SK-N-SH (cell line): ENCODE measurements around the gene WRAP73. TPM values are rescaled to one million over a fixed set of nuclear protein-coding genes. Genes with fewer than 3 reads are reported as not detected.

ENCODE experiments used
- CTCF ChIA-PET: fragments of 300-600, 350-600 bp; formaldehyde crosslinking; extraction: SDS; loops from one replicate; lab custom pipeline; 2021; lab: Yijun Ruan, JAX
- POLR2A ChIA-PET: fragments of 350-600 bp; sonication (Branson Sonifier 250); formaldehyde crosslinking; extraction: SDS; loops from one replicate; lab custom pipeline; 2020; ENCODE audit warnings: antibody characterized with exemption, inconsistent platforms; lab: Yijun Ruan, JAX
- DNase-seq: peaks from one replicate; pipeline ENCODE4 v3.0.0; 2012
- H2AFZ ChIP-seq: fragments of 200-600 bp; sonication (generic); 2 replicates; pipeline ENCODE4 v1.8.1; 2016; ENCODE audit warnings: antibody characterized with exemption, mild to moderate bottlenecking, low read depth
- H3F3A ChIP-seq: fragments of 200-600 bp; sonication (generic); replicated peaks from 2 replicates; pipeline ENCODE3; 2016; ENCODE audit warnings: antibody characterized with exemption, mild to moderate bottlenecking; ENCODE audit not compliant: insufficient read depth
- H3K27ac ChIP-seq, 2 experiments: fragments of 200-500 bp in 1 of 2; fragments of 200-600 bp in 1 of 2; sonication (Bioruptor generic) in 1 of 2; sonication (generic), shearing (Covaris generic) in 1 of 2; 2 replicates each; pipeline versions ENCODE4 v1.5.1 to v1.6.1; 2014 to 2016; ENCODE audit warnings: low read depth in 2 of 2, inconsistent platforms in 1 of 2, low read length in 1 of 2, mild to moderate bottlenecking in 1 of 2, mixed read lengths in 1 of 2
- H3K27me3 ChIP-seq: fragments of 200-600 bp; sonication (generic), shearing (Covaris generic); 2 replicates; pipeline ENCODE4 v1.6.1; 2016; ENCODE audit warnings: mixed run types; ENCODE audit not compliant: insufficient read depth
- H3K36me3 ChIP-seq, 2 experiments: fragments of 200-500 bp in 1 of 2; fragments of 200-600 bp in 1 of 2; sonication (Bioruptor generic) in 1 of 2; sonication (generic) in 1 of 2; replicated peaks in 1 of 2; 2 replicates each; pipeline versions ENCODE3 to v1.5.1; 2014 to 2016; ENCODE audit warnings: low read length in 1 of 2, mild to moderate bottlenecking in 1 of 2; ENCODE audit not compliant: insufficient read depth in 2 of 2, control insufficient read depth in 1 of 2
- H3K4me1 ChIP-seq, 2 experiments: fragments of 200-500 bp in 1 of 2; fragments of 200-600 bp in 1 of 2; sonication (Bioruptor generic) in 1 of 2; sonication (generic), shearing (Covaris generic) in 1 of 2; 2 replicates each; pipeline versions ENCODE4 v1.5.1 to v1.6.1; 2014 to 2016; ENCODE audit warnings: low read depth in 1 of 2, low read length in 1 of 2, mixed run types in 1 of 2; ENCODE audit not compliant: insufficient read depth in 2 of 2, control insufficient read depth in 1 of 2
- H3K4me2 ChIP-seq: fragments of 200-600 bp; sonication (generic), shearing (Covaris generic); 2 replicates; pipeline ENCODE4 v1.6.1; 2017; ENCODE audit warnings: mixed run types
- H3K4me3 ChIP-seq, 2 experiments: fragments of 200-500 bp in 1 of 2; fragments of 200-600 bp in 1 of 2; sonication (Bioruptor generic) in 1 of 2; sonication (generic), shearing (Covaris generic) in 1 of 2; 2 replicates each; pipeline versions ENCODE4 v1.5.1 to v1.8.1; 2014 to 2016; ENCODE audit warnings: low read depth in 2 of 2, inconsistent platforms in 1 of 2, low read length in 1 of 2, mild to moderate bottlenecking in 1 of 2, mixed read lengths in 1 of 2, moderate library complexity in 1 of 2
- H3K79me2 ChIP-seq: fragments of 200-600 bp; sonication (generic); 2 replicates; pipeline ENCODE4 v1.8.1; 2017; ENCODE audit warnings: mild to moderate bottlenecking; ENCODE audit not compliant: insufficient read depth
- H3K9ac ChIP-seq: fragments of 200-600 bp; sonication (generic); 2 replicates; pipeline ENCODE4 v1.6.1; 2017; ENCODE audit warnings: mixed run types
- H3K9me2 ChIP-seq: fragments of 200-600 bp; sonication (generic); 2 replicates; pipeline ENCODE4 v1.6.1; 2017; ENCODE audit warnings: mixed run types
- H3K9me3 ChIP-seq: fragments of 200-600 bp; sonication (generic); 2 replicates; pipeline ENCODE4 v1.6.1; 2017; ENCODE audit warnings: mixed run types, mild to moderate bottlenecking, moderate library complexity
- H4K20me1 ChIP-seq: fragments of 200-600 bp; sonication (generic); 2 replicates; pipeline ENCODE4 v1.6.1; 2017; ENCODE audit warnings: mild to moderate bottlenecking, mixed run types; ENCODE audit not compliant: insufficient read depth
- EP300 ChIP-seq, 2 experiments: IDR thresholded peaks; 2 replicates each; pipeline versions ENCODE4 v1.4.0 to v1.6.1; 2012; ENCODE audit warnings: borderline replicate concordance in 1 of 2, low read depth in 1 of 2, low read length in 1 of 2
- EZH2phosphoT487 ChIP-seq: fragments of 200-600 bp; sonication (generic); IDR thresholded peaks from 2 replicates; pipeline ENCODE4 v1.6.1; 2017; ENCODE audit warnings: low read depth, mixed run types, mild to moderate bottlenecking, antibody characterized with exemption, moderate library complexity, borderline replicate concordance
- FOSL2 ChIP-seq: IDR thresholded peaks from 2 replicates; pipeline ENCODE4 v1.4.0; 2012; ENCODE audit warnings: low read depth, mild to moderate bottlenecking, moderate library complexity, borderline replicate concordance
- FOXJ3 ChIP-seq: sonication (generic); formaldehyde crosslinking; IDR thresholded peaks from 2 replicates; pipeline ENCODE4 v1.5.1; 2020; ENCODE audit warnings: mild to moderate bottlenecking, missing genetic modification reagents
- FOXM1 ChIP-seq: IDR thresholded peaks from 2 replicates; pipeline ENCODE4 v1.4.0; 2012; ENCODE audit warnings: low read depth, mild to moderate bottlenecking
- GATA2 ChIP-seq: sonication (generic); formaldehyde crosslinking; IDR thresholded peaks from 2 replicates; pipeline ENCODE4 v1.5.0; 2020; ENCODE audit warnings: mild to moderate bottlenecking, missing genetic modification reagents
- IRF3 ChIP-seq: fragments of 150-350 bp; IDR thresholded peaks from 2 replicates; pipeline ENCODE4 v1.6.1; 2016; ENCODE audit warnings: mild to moderate bottlenecking, low read depth, low read length
- JUND ChIP-seq: IDR thresholded peaks from 2 replicates; pipeline ENCODE4 v1.4.0; 2012
- MEF2A ChIP-seq: IDR thresholded peaks from 2 replicates; pipeline ENCODE4 v1.4.0; 2012; ENCODE audit warnings: low read depth, borderline replicate concordance
- MXI1 ChIP-seq: IDR thresholded peaks from 2 replicates; pipeline ENCODE4 v1.6.1; 2012; ENCODE audit warnings: mild to moderate bottlenecking, low read depth, low read length, improper control_type of control experiment
- NFIC ChIP-seq: IDR thresholded peaks from 2 replicates; pipeline ENCODE4 v1.4.0; 2012; ENCODE audit warnings: borderline replicate concordance
- POLR2AphosphoS5 ChIP-seq: IDR thresholded peaks from 2 replicates; pipeline ENCODE4 v1.6.1; 2012; ENCODE audit warnings: low read depth, low read length
- RFX5 ChIP-seq: IDR thresholded peaks from 2 replicates; pipeline ENCODE4 v1.6.1; 2012; ENCODE audit warnings: mild to moderate bottlenecking, improper control_type of control experiment, low read length
- RXRA ChIP-seq: IDR thresholded peaks from 2 replicates; pipeline ENCODE4 v1.4.0; 2012; ENCODE audit warnings: low read depth, mild to moderate bottlenecking, borderline replicate concordance
- TEAD4 ChIP-seq: IDR thresholded peaks from 2 replicates; pipeline ENCODE4 v1.4.0; 2012; ENCODE audit warnings: mild to moderate bottlenecking, borderline replicate concordance; ENCODE audit not compliant: insufficient read depth
- WGBS: methylation state at CpG from one replicate; pipeline ENCODE4 v1.1.6; 2017; ENCODE audit warnings: low lambda C conversion rate; 5-methylcytosine and 5-hydroxymethylcytosine counted together
- polyA plus RNA-seq, 3 experiments: library from polyadenylated mRNA; depleted of rRNA; stranded (reverse); fragments of >200 nt; gene quantifications; 2 replicates each; pipeline ENCODE4 v1.2.3, GENCODE V29; 2012
- TF ChIP-seq, protein P1 (sequence below): IDR thresholded peaks from 2 replicates; pipeline ENCODE4; 2012
- TF ChIP-seq, protein P2 (sequence below): fragments of 150-350 bp; IDR thresholded peaks from 2 replicates; pipeline ENCODE4 v1.6.1; 2017; ENCODE audit warnings: antibody characterized with exemption, low read length, low read depth, borderline replicate concordance

Gene WRAP73
- polyA plus RNA-seq, 1 of the 3 experiments (the other 2 are of a cell fraction) = 61.9 TPM

DNA sequence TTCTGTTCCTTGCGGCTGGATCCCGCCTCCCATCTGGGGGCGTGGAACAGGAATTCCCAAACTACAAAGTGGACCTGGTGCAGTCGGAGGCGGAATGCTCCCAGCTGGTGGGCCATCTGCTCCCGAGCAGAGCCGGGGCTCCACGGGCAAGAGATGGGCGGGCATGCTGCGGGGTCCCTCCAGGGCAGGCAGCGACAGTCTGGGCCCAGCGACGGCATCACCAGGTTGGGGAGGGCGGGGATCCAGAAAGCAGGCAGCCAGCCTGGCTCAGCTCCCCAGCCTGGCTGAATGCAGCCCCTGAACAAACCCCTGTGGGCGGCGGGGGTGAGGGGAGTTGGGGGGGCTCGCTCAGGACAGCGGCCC lies 42.2 kb downstream of the WRAP73 start:
- CTCF ChIA-PET = interaction anchor here (0.6 to 3.6 kb wide), 8 partner anchors 9 to 155 kb away, joined by 3 to 21 read pairs (median 7); no protein-coding TSS in a partner anchor
- Histone ChIP-seq H3K79me2 (no peaks in the 10 kb centered on the region), H4K20me1 (no peaks in the 10 kb centered on the region), H3K9me3 (no peaks in the 10 kb centered on the region), H2AFZ (no peak overlapping the region), H3K27me3 (no peaks in the 10 kb centered on the region), H3K9ac (no peak overlapping the region), H3K4me3 (no peak overlapping the region), H3K27ac (no peak overlapping the region), H3K4me1 (peaks cover 0 to 38% of the 10 kb centered on the region in 2 experiments; a peak in 1 of 4 replicates), H3K36me3 (no peaks in the 10 kb centered on the region), H3K9me2 (no peaks in the 10 kb centered on the region), H3F3A (no peaks in the 10 kb centered on the region), H3K4me2 (no peak overlapping the region)
- 90% methylated on average over 6 of the region's 18 CpGs for WGBS
- TF ChIP-seq TEAD4 = no peak
- TF ChIP-seq MXI1 = no peak
- POLR2A ChIA-PET = no interaction called here
- DNase-seq = no peak

DNA sequence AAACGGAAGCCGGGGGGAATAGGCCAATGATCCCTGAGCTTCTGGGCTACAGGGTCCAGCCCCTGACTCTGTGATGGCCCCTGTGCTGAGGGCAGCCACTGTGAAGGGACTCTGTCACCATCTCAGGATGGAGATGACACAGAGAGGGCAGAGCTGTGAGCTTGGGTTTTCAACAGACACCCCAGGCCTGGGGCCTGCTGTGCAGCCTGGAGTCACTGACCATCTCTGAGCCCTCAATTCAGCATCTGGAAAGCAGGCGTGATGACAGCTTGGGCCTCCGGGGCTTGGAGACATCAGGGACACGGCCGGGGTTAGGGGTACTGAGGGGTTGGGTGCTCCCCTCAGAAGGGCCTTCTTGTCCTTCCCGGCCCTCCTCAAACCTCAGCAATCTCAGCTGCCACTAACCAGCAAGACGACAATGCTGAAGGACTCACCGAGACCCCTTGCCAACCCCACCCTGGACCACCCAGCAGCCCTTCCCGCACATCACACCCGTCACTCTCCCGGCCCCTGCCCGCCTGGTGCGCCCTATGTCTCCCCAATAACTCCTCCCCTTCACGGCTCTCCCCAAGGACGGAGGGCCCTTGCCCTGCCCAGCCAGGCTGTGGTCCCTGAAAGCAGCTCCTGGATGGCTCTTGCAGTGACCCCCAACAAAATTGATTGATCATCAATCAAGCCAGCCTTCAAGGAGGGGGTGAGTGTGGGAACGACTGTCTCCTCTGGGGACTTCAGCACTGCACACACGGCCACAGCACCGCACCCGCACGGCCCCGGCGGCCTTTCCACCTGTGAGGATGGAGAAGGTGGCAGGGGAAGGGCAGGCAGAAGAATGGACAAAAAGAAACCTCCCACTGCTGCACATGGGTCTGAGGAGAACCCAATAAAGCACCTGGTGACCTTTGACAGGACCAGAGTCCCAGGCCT lies 42.9 kb downstream of the WRAP73 start:
- no peak for DNase-seq
- CTCF ChIA-PET = interaction anchor here (1.0 to 3.6 kb wide), 8 partner anchors 9 to 154 kb away, joined by 3 to 21 read pairs (median 5); no protein-coding TSS in a partner anchor
- no peaks in the 10 kb centered on the region for H3K9me2 ChIP-seq
- no peak overlapping the region for H3K4me2 ChIP-seq
- WGBS = 83% methylated on average over 13 of the region's 23 CpGs
- POLR2A ChIA-PET = no interaction called here
- no peak overlapping the region for H3K9ac ChIP-seq
- no peaks in the 10 kb centered on the region for H3K36me3 ChIP-seq
- peaks cover 0 to 36% of the 10 kb centered on the region in 2 experiments; a peak in 1 of 4 replicates for H3K4me1 ChIP-seq
- H3K27me3 ChIP-seq = no peaks in the 10 kb centered on the region
- no peak overlapping the region for H2AFZ ChIP-seq
- TF ChIP-seq IRF3 = no peak
- TF ChIP-seq POLR2AphosphoS5 = no peak
- no peak for TF ChIP-seq RFX5
- TF ChIP-seq GATA2 (CRISPR knock-in tag) = no peak
- TF ChIP-seq MEF2A = no peak
- TF ChIP-seq NFIC = no peak
- TF ChIP-seq FOXM1 = no peak
- TF ChIP-seq EP300 (IDR thresholded peaks at IDR 0.05; ENCODE audit: borderline replicate concordance in 1 of 2, low read depth in 1 of 2, low read length in 1 of 2) = no peak
- TF ChIP-seq RXRA = no peak
- TF ChIP-seq TEAD4 = no peak
- no peak for TF ChIP-seq FOXJ3 (CRISPR knock-in tag)
- TF ChIP-seq, protein P1, sequence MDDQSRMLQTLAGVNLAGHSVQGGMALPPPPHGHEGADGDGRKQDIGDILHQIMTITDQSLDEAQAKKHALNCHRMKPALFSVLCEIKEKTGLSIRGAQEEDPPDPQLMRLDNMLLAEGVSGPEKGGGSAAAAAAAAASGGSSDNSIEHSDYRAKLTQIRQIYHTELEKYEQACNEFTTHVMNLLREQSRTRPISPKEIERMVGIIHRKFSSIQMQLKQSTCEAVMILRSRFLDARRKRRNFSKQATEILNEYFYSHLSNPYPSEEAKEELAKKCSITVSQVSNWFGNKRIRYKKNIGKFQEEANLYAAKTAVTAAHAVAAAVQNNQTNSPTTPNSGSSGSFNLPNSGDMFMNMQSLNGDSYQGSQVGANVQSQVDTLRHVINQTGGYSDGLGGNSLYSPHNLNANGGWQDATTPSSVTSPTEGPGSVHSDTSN = no peak
- no peak for TF ChIP-seq EZH2phosphoT487
- TF ChIP-seq FOSL2 = no peak
- TF ChIP-seq JUND = no peak
- TF ChIP-seq, protein P2, sequence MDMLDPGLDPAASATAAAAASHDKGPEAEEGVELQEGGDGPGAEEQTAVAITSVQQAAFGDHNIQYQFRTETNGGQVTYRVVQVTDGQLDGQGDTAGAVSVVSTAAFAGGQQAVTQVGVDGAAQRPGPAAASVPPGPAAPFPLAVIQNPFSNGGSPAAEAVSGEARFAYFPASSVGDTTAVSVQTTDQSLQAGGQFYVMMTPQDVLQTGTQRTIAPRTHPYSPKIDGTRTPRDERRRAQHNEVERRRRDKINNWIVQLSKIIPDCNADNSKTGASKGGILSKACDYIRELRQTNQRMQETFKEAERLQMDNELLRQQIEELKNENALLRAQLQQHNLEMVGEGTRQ = no peak
- no peaks in the 10 kb centered on the region for H3K9me3 ChIP-seq
- H3K4me3 ChIP-seq = no peak overlapping the region
- H4K20me1 ChIP-seq = no peaks in the 10 kb centered on the region
- H3K27ac ChIP-seq = no peak overlapping the region
- no peaks in the 10 kb centered on the region for H3F3A ChIP-seq
- H3K79me2 ChIP-seq = no peaks in the 10 kb centered on the region
